ENCODE measurements around the gene HOATZ. TPM values are rescaled to one million over a fixed set of nuclear protein-coding genes. Genes with fewer than 3 reads are reported as not detected.

HOATZ gene
- total and polyA plus RNA-seq, 2 donors (not counting 3 experiments of a cell fraction or from before 2014, with no cell fraction given) = not detected

GRCh38 chr11:111537336-111537860 is 22.8 kb downstream of the HOATZ start:
- intact Hi-C loops (cut with micrococcal nuclease) = no loop called here

More at GRCh38 chr11:111537336-111537860, 22.8 kb downstream of the HOATZ start:
- dilution Hi-C loops (cut with MboI; ENCODE audit: extremely low pct_ligation_motif_present, low sequenced_read_pairs) = no loop called here
- DNase-seq (ENCODE audit: low read depth, low spot score) = no peak
- no peak overlapping the region for H2AFZ ChIP-seq (ENCODE audit: low read depth, low read length)
- H3K4me3 ChIP-seq (replicated peaks in 1 of 3; ENCODE audit: insufficient read depth in 1 of 3, low read depth in 1 of 3, low read length in 3 of 3) = no peak overlapping the region
- BruUV-seq (replicated peaks) = no TSS peak
- CTCF ChIA-PET = no interaction called here
- no peaks in the 10 kb centered on the region for H3K36me3 ChIP-seq (ENCODE audit: control insufficient read depth in 2 of 2, extremely low read depth in 1 of 2, insufficient read depth in 2 of 2, low read length in 2 of 2)
- H3K9ac ChIP-seq (replicated peaks; ENCODE audit: extremely low read depth, insufficient read depth, low read length) = no peak overlapping the region
- H4K20me1 ChIP-seq (replicated peaks; ENCODE audit: control insufficient read depth, extremely low read depth, insufficient read depth, low read length) = no peaks in the 10 kb centered on the region
- H3K27me3 ChIP-seq (ENCODE audit: control insufficient read depth in 2 of 2, insufficient read depth in 2 of 2, low read length in 2 of 2) = peaks cover 43 to 74% of the 10 kb centered on the region in 2 experiments
- POLR2A ChIA-PET = no interaction called here
- no peaks in the 10 kb centered on the region for H3K9me1 ChIP-seq (replicated peaks; ENCODE audit: control insufficient read depth, extremely low read depth, insufficient read depth, low read length)
- no peak for FAIRE-seq
- no peaks in the 10 kb centered on the region for H3K79me2 ChIP-seq (ENCODE audit: control insufficient read depth, insufficient read depth, low read length)
- H3K27ac ChIP-seq (ENCODE audit: insufficient read depth, low read depth, low read length) = no peak overlapping the region
- TF ChIP-seq MAX (IDR thresholded peaks at IDR 0.05; ENCODE audit: insufficient read depth, insufficient read length) (no peak), FOS (IDR thresholded peaks at IDR 0.05; ENCODE audit: borderline replicate concordance, insufficient read depth, low read length) (no peak), POLR2A (IDR thresholded peaks at IDR 0.05; ENCODE audit: low read depth, low read length) (no peak), CTCF (IDR thresholded peaks at IDR 0.05; ENCODE audit: extremely low read depth in 1 of 2, insufficient read depth in 1 of 2, low read depth in 1 of 2, low read length in 2 of 2) (no peak), GATA2 (IDR thresholded peaks at IDR 0.05; ENCODE audit: insufficient read depth, insufficient read length, low read depth, low read length) (no peak), POLR2AphosphoS5 (IDR thresholded peaks at IDR 0.05; ENCODE audit: insufficient read depth, low read depth, low read length) (no peak), JUN (IDR thresholded peaks at IDR 0.05; ENCODE audit: borderline replicate concordance, insufficient read depth, insufficient read length, low read depth) (no peak), MYC (IDR thresholded peaks at IDR 0.05; ENCODE audit: low read depth, low read length) (no peak), EZH2 (IDR thresholded peaks at IDR 0.05; ENCODE audit: borderline replicate concordance, low read depth, low read length, severe bottlenecking) (no peak)
- no peaks in the 10 kb centered on the region for H3K9me3 ChIP-seq (replicated peaks; ENCODE audit: control insufficient read depth, insufficient read depth, low read length)
- H3K4me2 ChIP-seq (ENCODE audit: insufficient read depth, low read length) = no peak overlapping the region
- H3K4me1 ChIP-seq (ENCODE audit: control insufficient read depth, extremely low read depth, insufficient read depth, low read length) = peaks cover 17% of the 10 kb centered on the region
